IPS-NIHi7 (cell line): Measurements from ENCODE around the gene NSD2.
"Not testable (repeated sequence)": the region's sequence is repeated elsewhere in the genome, so short reads cannot be mapped to it uniquely, and the experiment has no call there.

Source experiments
- DNase-seq: peaks from one replicate; pipeline ENCODE4 v3.0.0; 2012; ENCODE audit warnings: mixed read lengths; ENCODE audit errors: extremely low spot score

Gene NSD2

DNA sequence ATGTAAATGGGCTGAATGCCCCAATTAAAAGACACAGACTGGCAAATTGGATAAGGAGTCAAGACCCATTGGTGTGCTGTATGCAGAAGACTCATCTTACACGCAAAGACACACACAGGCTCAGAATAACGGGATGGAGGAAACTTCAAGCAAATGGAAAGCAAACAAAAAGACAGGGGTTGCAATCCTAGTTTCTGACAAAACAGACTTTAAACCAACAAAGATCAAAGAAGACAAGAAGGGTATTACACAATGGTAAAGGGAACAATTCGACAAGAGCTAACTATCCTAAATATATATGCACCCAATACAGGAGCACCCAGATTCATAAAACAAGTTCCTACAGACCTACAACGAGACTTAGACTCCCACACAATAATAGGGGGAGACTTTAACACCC, 128.1 kb downstream of the NSD2 start:
- DNase-seq: not testable (repeated sequence)

DNA sequence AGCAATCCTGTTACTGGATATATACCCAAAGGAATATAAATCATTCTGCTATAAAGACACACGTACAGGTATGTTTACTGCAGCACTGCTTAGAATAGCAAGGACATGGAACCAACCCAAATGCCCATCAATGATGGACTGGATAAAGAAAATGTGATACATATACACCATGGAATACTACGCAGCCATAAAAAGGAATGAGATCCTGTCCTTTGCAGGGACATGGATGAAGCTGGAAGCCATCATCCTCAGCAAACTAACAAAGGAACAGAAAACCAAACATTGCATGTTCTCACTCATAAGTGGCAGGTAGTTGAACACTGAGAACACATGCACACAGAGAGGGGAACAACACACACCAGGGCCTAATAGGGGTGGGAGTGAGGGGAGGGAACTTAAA, 132.2 kb downstream of the NSD2 start:
- DNase-seq: not testable (repeated sequence)

DNA sequence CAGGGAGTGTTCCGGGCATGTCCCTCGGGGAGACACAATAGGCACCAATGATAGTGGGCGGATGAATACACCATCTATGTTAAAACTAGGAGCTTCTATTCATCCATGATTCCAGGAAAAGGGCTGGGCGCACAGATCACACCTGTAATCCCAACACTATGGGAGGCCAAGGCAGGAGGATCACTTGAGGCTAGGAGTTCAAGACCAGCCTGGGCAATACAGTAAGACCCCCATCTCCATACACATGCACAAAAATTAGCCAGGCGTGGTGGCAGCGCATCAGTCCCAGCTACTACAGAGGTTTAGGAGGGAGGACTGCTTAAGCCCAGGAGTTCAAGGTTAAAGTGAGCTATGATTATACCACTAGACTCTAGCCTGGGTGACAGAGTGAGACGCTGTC, 135.2 kb downstream of the NSD2 start:
- DNase-seq: no peak

DNA sequence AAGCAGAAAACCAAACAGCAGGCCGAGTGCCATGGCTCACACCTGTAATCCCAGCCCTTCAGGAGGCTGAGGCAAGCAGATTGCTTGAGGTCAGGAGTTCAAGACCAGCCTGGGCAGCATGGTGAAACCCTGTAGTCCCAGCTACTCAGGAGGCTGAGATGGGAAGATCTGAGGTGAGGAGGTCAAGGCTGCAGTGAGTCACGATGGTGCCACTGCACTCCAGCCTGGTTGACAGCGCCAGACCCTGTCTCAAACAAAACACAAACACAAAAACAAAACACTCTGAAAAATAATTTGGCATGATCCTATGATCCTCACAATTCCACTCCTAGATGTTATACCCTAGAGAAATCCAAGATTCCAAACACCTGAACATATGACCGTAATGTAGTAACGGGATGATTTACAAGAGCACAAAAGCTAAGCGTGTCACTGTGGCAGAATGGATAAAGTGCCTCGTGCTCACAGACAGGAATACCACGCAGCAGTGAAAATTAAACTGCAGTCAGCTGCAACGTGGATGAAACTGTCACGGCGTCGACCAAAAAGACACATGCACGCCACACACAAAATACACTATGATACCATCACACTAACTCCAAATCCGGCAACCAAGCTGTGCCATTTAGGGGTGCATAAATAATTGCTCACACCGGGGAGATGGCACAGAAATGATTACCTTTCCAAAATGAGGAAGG, 135.9 kb downstream of the NSD2 start:
- no peak for DNase-seq

DNA sequence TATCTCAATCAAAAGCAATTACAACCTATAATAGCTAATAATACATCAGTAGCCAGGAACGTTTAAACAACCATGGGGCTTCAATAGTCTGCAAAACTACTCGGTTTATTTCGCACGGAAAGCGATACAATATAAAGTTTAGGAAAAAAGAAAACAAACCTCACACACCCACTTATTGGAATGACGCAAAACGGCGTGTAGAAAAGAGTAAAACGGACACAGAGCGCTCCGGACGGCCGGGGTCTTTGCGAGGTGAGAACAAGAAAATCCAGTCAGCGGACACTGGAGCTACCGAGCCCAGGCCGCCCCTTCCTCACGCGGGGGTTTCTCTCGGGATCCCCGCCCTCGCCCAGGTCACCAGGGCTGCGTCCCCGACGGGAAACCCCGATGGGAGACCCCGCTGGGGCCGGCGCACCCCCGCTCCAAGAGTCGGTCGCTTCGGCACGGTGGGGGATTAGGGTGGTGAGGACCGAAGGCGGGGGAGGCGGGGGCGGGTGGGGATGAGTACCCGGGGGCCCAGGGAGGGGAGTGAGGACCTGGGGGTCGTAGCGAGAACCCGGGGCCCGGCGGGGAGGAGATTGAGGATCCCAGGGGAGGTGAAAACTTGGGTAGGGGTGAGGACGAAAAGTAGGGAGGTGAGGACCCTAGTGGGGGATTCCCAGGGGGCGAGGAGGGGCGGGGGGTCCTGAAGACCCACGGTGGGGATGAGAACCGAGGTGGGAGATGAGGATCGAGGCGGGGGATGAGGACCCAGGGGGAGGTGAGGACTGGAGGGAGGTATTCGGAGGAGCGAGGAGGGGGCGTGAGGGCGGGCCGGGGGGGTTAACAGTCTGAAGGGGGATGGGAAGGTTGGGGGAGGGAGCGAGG, 136.8 kb downstream of the NSD2 start:
- no peak for DNase-seq

DNA sequence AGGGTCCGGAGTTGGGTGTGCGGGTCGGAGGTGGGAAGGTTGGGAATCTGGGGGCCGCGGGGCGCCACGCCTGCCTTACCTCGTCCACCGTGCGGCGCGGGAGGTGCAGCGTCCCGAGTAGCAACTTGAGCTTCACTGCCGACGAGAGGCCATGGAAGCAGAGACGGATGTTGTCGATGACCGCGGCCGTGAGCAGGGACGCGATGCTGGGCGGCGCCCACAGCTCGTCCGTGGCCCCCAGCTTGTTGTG, 137.4 kb downstream of the NSD2 start:
- DNase-seq: no peak

DNA sequence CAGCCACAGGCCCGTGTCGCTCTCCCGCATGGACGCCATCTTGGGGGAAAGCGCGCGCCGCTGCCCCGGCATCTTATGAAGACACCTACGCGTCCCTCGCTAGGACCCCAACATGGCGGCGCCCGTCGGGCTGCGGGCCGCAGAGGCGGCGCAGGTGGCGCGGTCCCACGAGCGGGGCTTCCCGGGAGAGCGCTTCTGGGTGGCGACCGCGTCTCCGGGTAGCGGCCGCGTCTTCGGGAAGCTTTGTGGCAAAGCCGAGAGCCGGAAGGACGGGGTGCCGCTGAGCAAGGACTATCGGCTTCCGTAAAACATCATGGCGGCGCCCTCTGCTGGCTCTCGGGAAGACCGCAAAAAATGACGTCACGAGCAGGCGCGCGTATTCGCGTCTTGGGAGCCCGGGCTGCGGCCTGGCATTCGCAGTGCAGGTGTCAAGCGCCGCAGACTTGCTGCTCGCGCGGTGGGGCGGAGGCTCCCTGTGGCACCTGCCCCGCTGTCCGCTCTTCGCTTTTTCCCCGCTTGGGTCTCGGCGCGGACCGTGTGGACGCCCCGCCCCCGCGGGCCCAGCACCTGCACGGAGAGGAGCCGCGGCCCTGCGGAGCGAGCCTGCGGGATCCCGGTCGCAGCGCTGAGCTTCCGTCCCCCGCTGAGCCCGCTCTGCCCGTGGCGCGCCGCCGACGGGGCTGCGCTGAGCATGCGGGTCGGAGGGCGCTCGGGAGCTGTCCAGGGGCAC, 137.9 kb downstream of the NSD2 start, which contains the start of gene NELFA:
Gene NELFA, minus strand, starts transcription at position 54 of the 730 bp plus-strand sequence. Its CDS starts 15 bp downstream, at position 39.
- peak; percentile 96 for DNase-seq

DNA sequence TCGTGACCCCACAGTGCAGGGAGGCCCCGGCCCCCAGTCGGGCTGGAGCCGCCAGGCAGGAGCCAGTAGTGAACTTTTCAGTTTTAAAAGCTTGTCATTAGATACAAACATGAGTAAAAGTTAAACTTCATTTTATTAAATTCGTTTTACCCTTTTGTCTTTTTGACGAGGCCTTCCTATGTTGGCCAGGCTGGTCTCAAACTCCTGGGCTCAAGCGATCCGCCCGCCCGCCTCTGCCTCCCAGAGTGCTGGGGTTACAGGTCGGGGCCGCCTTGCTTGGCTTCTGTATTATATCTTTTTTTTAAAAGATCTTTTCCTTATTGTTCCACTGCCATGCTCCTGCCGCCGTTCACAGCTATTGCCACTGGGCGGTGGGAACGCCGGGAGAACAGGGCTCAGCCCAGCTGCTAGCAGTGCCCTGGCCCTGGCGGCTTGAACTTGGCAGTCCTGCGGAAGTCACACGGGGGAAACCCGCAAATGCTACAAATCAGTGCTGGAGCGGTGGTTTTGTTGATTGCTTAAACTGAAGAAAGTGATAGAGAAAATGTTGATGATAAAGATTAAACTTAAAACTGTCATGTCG, 138.5 kb downstream of the NSD2 start:
- DNase-seq: peak; percentile 77

DNA sequence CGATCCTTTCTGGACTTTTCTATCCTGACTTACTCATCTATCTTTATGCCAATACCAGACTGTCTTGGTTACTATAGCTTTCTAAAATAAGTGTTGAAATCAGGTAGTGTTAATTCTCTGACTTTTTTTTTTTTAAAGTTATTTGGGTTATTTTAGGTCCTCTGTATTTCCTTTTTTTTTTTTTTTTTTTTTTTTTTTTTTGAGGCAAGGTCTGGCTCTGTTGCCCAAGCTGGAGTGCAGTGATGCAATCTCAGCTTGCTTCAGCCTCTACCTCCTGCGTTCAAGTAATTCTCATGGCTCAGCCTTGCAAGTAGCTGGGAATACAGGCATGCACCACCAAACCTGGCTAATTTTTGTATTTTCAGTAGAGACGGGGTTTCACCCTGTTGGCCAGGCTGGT, 140.4 kb downstream of the NSD2 start:
- no peak for DNase-seq

DNA sequence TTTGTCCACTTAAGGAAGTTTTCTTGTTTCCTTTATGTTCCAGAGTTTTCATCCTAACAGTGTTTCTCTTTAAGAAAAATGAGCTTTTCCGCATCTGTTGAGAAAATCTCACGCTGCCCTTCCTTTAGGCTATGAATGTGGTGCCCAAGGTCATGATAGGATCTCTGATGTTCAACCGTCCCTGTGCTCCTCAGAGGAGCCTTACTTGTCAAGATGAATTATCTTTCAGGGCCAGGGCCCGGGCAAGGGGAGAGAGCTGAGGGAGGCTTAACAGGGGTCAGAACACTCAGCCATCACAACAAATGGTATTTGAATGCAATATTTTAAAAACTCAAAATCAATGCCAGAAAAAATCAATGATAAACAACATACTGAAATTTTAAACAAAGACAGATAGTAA, 143.8 kb downstream of the NSD2 start:
- no peak for DNase-seq

DNA sequence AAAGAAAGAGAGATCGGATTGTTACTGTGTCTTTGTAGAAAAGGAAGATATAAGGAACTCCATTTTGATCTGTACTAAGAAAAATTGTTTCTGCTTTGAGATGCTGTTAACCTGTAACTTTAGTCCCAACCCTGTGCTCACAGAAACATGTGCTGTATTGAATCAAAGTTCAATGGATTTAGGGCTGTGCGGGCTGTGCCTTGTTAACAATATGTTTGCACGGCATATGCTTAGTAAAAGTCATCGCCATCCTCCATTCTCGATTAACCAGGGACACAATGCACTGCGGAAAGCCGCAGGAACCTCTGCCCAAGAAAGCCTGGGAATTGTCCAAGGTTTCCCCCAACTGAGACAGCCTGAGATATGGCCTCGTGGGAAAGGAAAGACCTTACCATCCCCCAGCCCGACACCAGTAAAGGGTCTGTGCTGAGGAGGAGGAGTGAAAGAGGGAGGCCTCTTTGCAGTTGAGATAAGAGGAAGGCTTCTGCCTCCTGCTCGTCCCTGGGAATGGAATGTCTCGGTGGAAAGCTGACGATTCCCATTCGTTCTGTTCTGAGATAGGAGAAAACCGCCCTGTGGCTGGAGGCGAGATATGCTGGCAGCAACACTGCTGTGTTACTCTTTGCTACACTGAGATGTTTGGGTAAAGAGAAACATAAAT, 150.3 kb downstream of the NSD2 start:
- DNase-seq: peak; percentile 18

DNA sequence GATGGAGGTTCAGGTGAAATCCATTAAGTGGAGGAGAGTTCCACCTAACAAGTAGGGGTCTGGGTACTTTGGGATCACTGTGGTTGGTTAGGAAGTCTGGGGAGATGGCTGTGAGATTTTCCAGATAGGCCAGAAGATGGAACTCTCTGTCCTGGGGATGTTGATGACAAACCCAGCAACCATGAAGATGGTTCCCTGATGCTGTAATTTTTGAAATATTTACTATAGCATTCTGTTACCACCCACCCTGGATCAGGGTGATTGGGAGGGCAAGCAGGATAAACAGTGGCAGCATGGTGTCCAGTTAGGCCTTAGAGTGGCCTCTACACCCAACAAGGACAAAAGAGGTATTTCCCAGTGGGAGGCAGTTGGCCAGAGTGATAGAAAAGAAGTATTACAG, 153.5 kb downstream of the NSD2 start:
- DNase-seq: no peak

DNA sequence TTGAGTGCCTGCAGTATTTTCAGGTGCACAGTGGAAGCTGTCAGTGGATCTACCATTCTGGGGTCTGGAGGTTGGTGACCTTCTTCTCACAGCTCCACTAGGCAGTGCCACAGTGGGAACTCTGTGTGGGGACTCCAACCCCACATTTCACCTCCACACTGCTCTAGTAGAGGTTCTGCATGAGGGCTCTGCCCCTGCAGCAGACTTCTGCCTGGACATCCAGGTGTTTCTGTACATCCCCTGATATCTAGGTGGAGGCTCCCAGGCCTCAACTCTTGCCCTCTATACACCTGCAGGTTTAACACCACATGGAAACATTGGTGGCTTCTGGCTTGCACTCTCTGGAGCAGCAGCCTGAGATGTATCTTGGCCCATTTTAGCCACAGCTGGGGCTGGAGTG, 154.6 kb downstream of the NSD2 start:
- no peak for DNase-seq

DNA sequence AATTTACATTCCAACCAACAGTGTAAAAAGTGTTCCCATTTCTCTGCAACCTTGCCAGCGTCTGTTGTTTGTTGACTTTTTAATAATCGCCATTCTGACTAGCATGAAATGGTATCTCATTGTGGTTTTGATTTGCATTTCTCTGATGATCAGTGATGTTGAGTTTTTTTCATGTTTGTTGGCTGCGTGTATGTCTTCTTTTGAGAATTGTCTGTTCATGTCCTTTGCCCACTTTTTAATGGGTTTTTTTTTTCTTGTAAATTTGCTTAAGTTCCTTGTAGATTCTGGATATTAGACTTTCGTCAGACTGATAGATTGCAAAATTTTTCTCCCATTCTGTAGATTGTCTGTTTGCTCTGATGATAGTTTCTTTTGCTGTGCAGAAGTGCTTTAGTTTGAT, 155.9 kb downstream of the NSD2 start:
- not testable (repeated sequence) for DNase-seq

DNA sequence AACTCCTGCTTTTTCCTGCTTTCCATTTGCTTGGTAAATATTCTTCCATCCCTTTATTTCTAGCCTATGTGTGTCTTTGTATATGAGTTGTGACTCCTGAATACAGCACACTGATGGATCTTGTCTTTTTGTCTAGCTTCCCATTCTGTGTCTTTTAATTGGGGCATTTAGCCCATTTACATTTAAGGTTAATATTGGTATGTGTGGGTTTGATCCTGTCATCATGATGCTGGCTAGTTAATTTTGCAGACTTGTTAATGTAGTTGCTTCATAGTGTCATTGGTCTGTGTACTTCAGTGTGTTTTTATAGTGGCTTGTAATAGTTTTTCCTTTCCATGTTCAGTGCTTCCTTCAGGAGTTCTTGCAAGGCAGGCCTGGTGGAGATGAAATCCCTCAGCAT, 160.0 kb downstream of the NSD2 start:
- DNase-seq: not testable (repeated sequence)
